GM12878 (cell line): ENCODE data around the gene BAG1. TPM values are rescaled to one million over a fixed set of nuclear protein-coding genes. Genes with fewer than 3 reads are reported as not detected.
A peak's percentile ranks its signal among the peaks of the same experiment; 100 is the strongest.

Experiments used
- ATAC-seq: fragments of 200-7000 bp; cut with Tn5 transposase; 3 replicates; pipeline ENCODE4 v1.9.1; 2020; ENCODE audit warnings: mild to moderate bottlenecking, moderate library complexity
- BruUV-seq: library from RNA; stranded (reverse); fragments of 400-500 nt; replicated peaks from 2 replicates; lab custom pipeline; 2021; lab: Mats Ljungman, UMichigan
- CTCF ChIA-PET: fragments of 300-600 bp; sonication (Branson Sonifier 250); formaldehyde crosslinking; extraction: SDS; loops from one replicate; lab custom pipeline; 2021; ENCODE audit warnings: inconsistent platforms; lab: Yijun Ruan, JAX
- POLR2A ChIA-PET: fragments of 350-600 bp; formaldehyde crosslinking; extraction: SDS; loops from one replicate; lab custom pipeline; 2021; ENCODE audit warnings: inconsistent platforms; lab: Charles Lee
- RAD21 ChIA-PET: fragments of 300-600 bp; sonication (Branson Sonifier 250); formaldehyde crosslinking; loops from one replicate; lab custom pipeline; 2023; ENCODE audit warnings: antibody characterized with exemption; ENCODE audit not compliant: unreplicated experiment; lab: Charles Lee
- SMC1A ChIA-PET: fragments of 300-600 bp; sonication (Branson Sonifier 250); formaldehyde crosslinking; loops from one replicate; lab custom pipeline; 2023; ENCODE audit not compliant: unreplicated experiment, uncharacterized antibody; lab: Charles Lee
- DNase-seq: peaks from one replicate; pipeline ENCODE4 v3.0.0-alpha.2; 2011; ENCODE audit warnings: low read depth, low spot score
- FAIRE-seq: peaks from 3 replicates; lab custom pipeline; 2011; peaks lifted over from hg19 to GRCh38; lab: Jason Lieb, UNC
- H2AFZ ChIP-seq: 2 replicates; pipeline ENCODE4 v1.6.0; 2011; ENCODE audit warnings: low read depth, low read length, control low read depth; ENCODE audit not compliant: control insufficient read depth
- H3K27ac ChIP-seq: 2 replicates; pipeline ENCODE4 v1.5.1; 2011; ENCODE audit warnings: control low read depth; ENCODE audit not compliant: control insufficient read depth, insufficient read depth
- H3K27me3 ChIP-seq, 2 experiments: replicated peaks in 1 of 2; 2 replicates each; pipeline versions ENCODE4 v1.6.0 to v1.6.1; 2011; ENCODE audit warnings: low read length in 1 of 2; ENCODE audit not compliant: control insufficient read depth in 2 of 2, insufficient read depth in 2 of 2
- H3K36me3 ChIP-seq, 2 experiments: 2 replicates each; pipeline ENCODE4 v1.5.1; 2011; ENCODE audit warnings: low read length in 1 of 2; ENCODE audit not compliant: control insufficient read depth in 2 of 2, insufficient read depth in 2 of 2
- H3K4me1 ChIP-seq: 2 replicates; pipeline ENCODE4 v1.6.1; 2011; ENCODE audit warnings: mild to moderate bottlenecking, low read length, moderate library complexity, mixed read lengths; ENCODE audit not compliant: control insufficient read depth, insufficient read depth
- H3K4me2 ChIP-seq: 2 replicates; pipeline ENCODE4 v1.6.0; 2011; ENCODE audit warnings: control low read depth; ENCODE audit not compliant: control insufficient read depth, insufficient read depth
- H3K4me3 ChIP-seq: fragments of 200-600 bp; sonication (generic); 2 replicates; pipeline ENCODE4 v1.5.1; 2016
- H3K79me2 ChIP-seq: 2 replicates; pipeline ENCODE4 v1.6.0; 2011; ENCODE audit warnings: low read length; ENCODE audit not compliant: control insufficient read depth, insufficient read depth
- H3K9ac ChIP-seq: 2 replicates; pipeline ENCODE4 v1.8.0; 2011; ENCODE audit warnings: low read length, control low read depth, mixed read lengths; ENCODE audit not compliant: control insufficient read depth, insufficient read depth
- H3K9me3 ChIP-seq: replicated peaks from 3 replicates; pipeline ENCODE4 v1.5.1; 2011; ENCODE audit warnings: mild to moderate bottlenecking, low read length; ENCODE audit not compliant: control insufficient read depth, insufficient read depth
- H4K20me1 ChIP-seq: 2 replicates; pipeline ENCODE4 v1.6.0; 2011; ENCODE audit not compliant: control insufficient read depth, insufficient read depth
- ATF7 ChIP-seq: fragments of 450-650 bp; IDR thresholded peaks from 2 replicates; pipeline ENCODE4 v1.6.1; 2016; ENCODE audit warnings: low read depth, mild to moderate bottlenecking
- CBFB ChIP-seq: IDR thresholded peaks from 2 replicates; pipeline ENCODE4 v1.6.1; 2016; ENCODE audit warnings: antibody characterized with exemption, low read depth
- DPF2 ChIP-seq: fragments of 450-650 bp; IDR thresholded peaks from 2 replicates; pipeline ENCODE4 v1.6.1; 2017; ENCODE audit warnings: mild to moderate bottlenecking
- EGR1 ChIP-seq, 2 experiments: IDR thresholded peaks; 1 replicate in 1 of 2; 2 replicates in 1 of 2; pipeline ENCODE4 v1.6.1; 2011 to 2012; ENCODE audit warnings: low read depth in 2 of 2, low read length in 2 of 2, borderline replicate concordance in 1 of 2, mild to moderate bottlenecking in 1 of 2, moderate library complexity in 1 of 2
- ESRRA ChIP-seq: IDR thresholded peaks from 2 replicates; pipeline ENCODE4 v1.6.1; 2012; ENCODE audit warnings: mild to moderate bottlenecking, low read length, improper control_type of control experiment
- MLLT1 ChIP-seq: fragments of 450-650 bp; IDR thresholded peaks from 2 replicates; pipeline ENCODE4 v1.6.1; 2016; ENCODE audit warnings: mild to moderate bottlenecking
- MTA3 ChIP-seq: IDR thresholded peaks from 2 replicates; pipeline ENCODE4 v1.6.1; 2012; ENCODE audit warnings: low read length, inconsistent platforms, borderline replicate concordance
- MYC ChIP-seq: IDR thresholded peaks from 2 replicates; pipeline ENCODE4 v1.6.1; 2011; ENCODE audit warnings: mild to moderate bottlenecking, low read length, moderate library complexity, inconsistent platforms; ENCODE audit not compliant: insufficient read depth, insufficient replicate concordance, insufficient read length, severe bottlenecking
- RUNX3 ChIP-seq: IDR thresholded peaks from 2 replicates; pipeline ENCODE4 v1.6.1; 2012; ENCODE audit warnings: low read length, inconsistent platforms
- SUPT20H ChIP-seq: IDR thresholded peaks from 2 replicates; pipeline ENCODE4 v1.6.1; 2011; ENCODE audit warnings: low read depth, mild to moderate bottlenecking, low read length, moderate library complexity, borderline replicate concordance; ENCODE audit not compliant: control insufficient read depth
- SUZ12 ChIP-seq: fragments of 200-600 bp; sonication (generic); IDR thresholded peaks from one replicate; pipeline ENCODE4 v1.6.1; 2018; ENCODE audit warnings: antibody characterized with exemption, mild to moderate bottlenecking; ENCODE audit not compliant: unreplicated experiment
- ZBED1 ChIP-seq: IDR thresholded peaks from 2 replicates; pipeline ENCODE4 v1.6.1; 2016; ENCODE audit warnings: borderline replicate concordance
- WGBS: methylation state at CpG from one replicate; pipeline ENCODE4 v1.1.6; 2016; ENCODE audit warnings: low lambda C conversion rate; ENCODE audit not compliant: insufficient replicate concordance, insufficient coverage; ENCODE audit errors: missing lambda C conversion rate; 5-methylcytosine and 5-hydroxymethylcytosine counted together
- in situ Hi-C: fragments of 300-500 bp; cut with MboI; formaldehyde crosslinking; loops from 9 replicates; pipeline ENCODE4 v1.14.3; 2018; ENCODE audit warnings: mixed read lengths
- intact Hi-C: fragments of 100-400 bp; cut with micrococcal nuclease; formaldehyde crosslinking; loops from one replicate; pipeline ENCODE4 v1.14.2; 2022; ENCODE audit not compliant: unreplicated experiment
- polyA plus RNA-seq, 11 experiments: library from polyadenylated mRNA; depleted of rRNA in 4 of 11; unstranded in 6 of 11; stranded (reverse) in 5 of 11; fragments of >200 nt; fragmentation: Nextera tagmentation in 4 of 11; fragmentation: Illumina TruSeq in 1 of 11; extraction: Ambion mirVana in 4 of 11; extraction: Trizol in 1 of 11; gene quantifications; 1 replicate in 1 of 11; 2 replicates in 10 of 11; pipeline versions ENCODE4 v1.2.1 to v1.2.3, GENCODE V29; 2011 to 2016; ENCODE audit warnings: inconsistent platforms in 2 of 11, missing spikeins in 2 of 11, low read depth in 1 of 11
- total RNA-seq, 4 experiments: library from RNA; depleted of rRNA in 3 of 4; stranded (reverse); fragments of >200 nt in 3 of 4; fragmentation: Illumina TruSeq in 1 of 4; extraction: Trizol in 1 of 4; gene quantifications; 2 replicates each; pipeline versions ENCODE4 v1.2.1 to v1.2.3, GENCODE V29; 2013 to 2021
- TF ChIP-seq, protein P1 (sequence below): fragments of 450-650 bp; IDR thresholded peaks from 2 replicates; pipeline ENCODE4 v1.6.1; 2017; ENCODE audit warnings: mild to moderate bottlenecking, low read depth, inconsistent platforms; ENCODE audit not compliant: poor library complexity, severe bottlenecking
- TF ChIP-seq, protein P2 (sequence below): fragments of 450-650 bp; IDR thresholded peaks from 2 replicates; pipeline ENCODE4 v1.6.1; 2017; ENCODE audit warnings: borderline replicate concordance
- TF ChIP-seq, protein P3 (sequence below): IDR thresholded peaks from 2 replicates; pipeline ENCODE4 v1.6.1; 2011; ENCODE audit warnings: borderline replicate concordance, low read depth, mild to moderate bottlenecking, moderate library complexity, low read length; ENCODE audit not compliant: insufficient read depth, poor library complexity, severe bottlenecking
- TF ChIP-seq, protein P4 (sequence below): IDR thresholded peaks from 2 replicates; pipeline ENCODE4 v1.6.1; 2011; ENCODE audit warnings: low read depth, low read length, improper control_type of control experiment, borderline replicate concordance

The BAG1 gene
- total and polyA plus RNA-seq, 10 of the 15 experiments (the other 5 are each of a cell fraction or from before 2014, with no cell fraction given): 11.6 to 135 (median 68.9) TPM

DNA sequence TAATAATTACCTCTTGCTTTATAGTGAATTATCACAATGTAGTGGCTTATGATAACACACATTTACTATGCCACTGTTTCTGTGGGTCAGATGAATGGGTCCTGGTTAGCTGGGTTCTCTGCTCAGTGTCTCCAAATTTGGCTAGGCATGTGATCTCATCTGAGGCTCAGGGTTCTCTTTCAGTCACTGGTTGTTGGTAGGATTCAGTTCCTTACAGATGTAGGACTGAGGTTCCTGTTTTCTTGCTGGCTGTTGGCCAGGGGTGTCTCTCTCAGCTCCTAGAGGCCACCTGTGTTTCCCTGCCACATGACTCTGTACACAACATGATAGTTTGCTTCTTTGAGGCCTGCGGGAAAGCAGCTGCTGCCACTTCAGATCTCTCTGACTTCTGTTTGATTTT is 32.9 kb upstream of the BAG1 start:
- H2AFZ ChIP-seq: no peak overlapping the region
- peak; percentile 97 for FAIRE-seq
- intact Hi-C loops: loop anchor here (10.0 kb wide), 1 partner anchor 133 kb away; the partner anchor contains the start of gene B4GALT1
- TF ChIP-seq, protein P1, sequence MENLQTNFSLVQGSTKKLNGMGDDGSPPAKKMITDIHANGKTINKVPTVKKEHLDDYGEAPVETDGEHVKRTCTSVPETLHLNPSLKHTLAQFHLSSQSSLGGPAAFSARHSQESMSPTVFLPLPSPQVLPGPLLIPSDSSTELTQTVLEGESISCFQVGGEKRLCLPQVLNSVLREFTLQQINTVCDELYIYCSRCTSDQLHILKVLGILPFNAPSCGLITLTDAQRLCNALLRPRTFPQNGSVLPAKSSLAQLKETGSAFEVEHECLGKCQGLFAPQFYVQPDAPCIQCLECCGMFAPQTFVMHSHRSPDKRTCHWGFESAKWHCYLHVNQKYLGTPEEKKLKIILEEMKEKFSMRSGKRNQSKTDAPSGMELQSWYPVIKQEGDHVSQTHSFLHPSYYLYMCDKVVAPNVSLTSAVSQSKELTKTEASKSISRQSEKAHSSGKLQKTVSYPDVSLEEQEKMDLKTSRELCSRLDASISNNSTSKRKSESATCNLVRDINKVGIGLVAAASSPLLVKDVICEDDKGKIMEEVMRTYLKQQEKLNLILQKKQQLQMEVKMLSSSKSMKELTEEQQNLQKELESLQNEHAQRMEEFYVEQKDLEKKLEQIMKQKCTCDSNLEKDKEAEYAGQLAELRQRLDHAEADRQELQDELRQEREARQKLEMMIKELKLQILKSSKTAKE: peak; percentile 58
- TF ChIP-seq EGR1 (IDR thresholded peaks at IDR 0.05; ENCODE audit: borderline replicate concordance in 1 of 2, low read depth in 2 of 2, low read length in 2 of 2): no peak
- no peak for TF ChIP-seq ZBED1
- peak; percentile 81 for TF ChIP-seq MLLT1
- no peak for TF ChIP-seq ESRRA
- no peak for TF ChIP-seq DPF2
- TF ChIP-seq, protein P2, sequence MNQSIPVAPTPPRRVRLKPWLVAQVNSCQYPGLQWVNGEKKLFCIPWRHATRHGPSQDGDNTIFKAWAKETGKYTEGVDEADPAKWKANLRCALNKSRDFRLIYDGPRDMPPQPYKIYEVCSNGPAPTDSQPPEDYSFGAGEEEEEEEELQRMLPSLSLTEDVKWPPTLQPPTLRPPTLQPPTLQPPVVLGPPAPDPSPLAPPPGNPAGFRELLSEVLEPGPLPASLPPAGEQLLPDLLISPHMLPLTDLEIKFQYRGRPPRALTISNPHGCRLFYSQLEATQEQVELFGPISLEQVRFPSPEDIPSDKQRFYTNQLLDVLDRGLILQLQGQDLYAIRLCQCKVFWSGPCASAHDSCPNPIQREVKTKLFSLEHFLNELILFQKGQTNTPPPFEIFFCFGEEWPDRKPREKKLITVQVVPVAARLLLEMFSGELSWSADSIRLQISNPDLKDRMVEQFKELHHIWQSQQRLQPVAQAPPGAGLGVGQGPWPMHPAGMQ: no peak
- TF ChIP-seq CBFB: no peak
- TF ChIP-seq, protein P3, sequence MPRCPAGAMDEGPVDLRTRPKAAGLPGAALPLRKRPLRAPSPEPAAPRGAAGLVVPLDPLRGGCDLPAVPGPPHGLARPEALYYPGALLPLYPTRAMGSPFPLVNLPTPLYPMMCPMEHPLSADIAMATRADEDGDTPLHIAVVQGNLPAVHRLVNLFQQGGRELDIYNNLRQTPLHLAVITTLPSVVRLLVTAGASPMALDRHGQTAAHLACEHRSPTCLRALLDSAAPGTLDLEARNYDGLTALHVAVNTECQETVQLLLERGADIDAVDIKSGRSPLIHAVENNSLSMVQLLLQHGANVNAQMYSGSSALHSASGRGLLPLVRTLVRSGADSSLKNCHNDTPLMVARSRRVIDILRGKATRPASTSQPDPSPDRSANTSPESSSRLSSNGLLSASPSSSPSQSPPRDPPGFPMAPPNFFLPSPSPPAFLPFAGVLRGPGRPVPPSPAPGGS: no peak
- TF ChIP-seq ATF7: peak; percentile 69
- TF ChIP-seq SUZ12: no peak
- TF ChIP-seq RUNX3: peak; percentile 57
- no peak for TF ChIP-seq SUPT20H
- TF ChIP-seq, protein P4, sequence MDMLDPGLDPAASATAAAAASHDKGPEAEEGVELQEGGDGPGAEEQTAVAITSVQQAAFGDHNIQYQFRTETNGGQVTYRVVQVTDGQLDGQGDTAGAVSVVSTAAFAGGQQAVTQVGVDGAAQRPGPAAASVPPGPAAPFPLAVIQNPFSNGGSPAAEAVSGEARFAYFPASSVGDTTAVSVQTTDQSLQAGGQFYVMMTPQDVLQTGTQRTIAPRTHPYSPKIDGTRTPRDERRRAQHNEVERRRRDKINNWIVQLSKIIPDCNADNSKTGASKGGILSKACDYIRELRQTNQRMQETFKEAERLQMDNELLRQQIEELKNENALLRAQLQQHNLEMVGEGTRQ: peak; percentile 37; the same call in 1 of the 2 replicates
- no peak for TF ChIP-seq MTA3
- no peak for TF ChIP-seq MYC

More for the DNA sequence above, 32.9 kb upstream of the BAG1 start:
- H3K4me1 ChIP-seq: peaks cover 25% of the 10 kb centered on the region
- peak overlapping the region; percentile 77 for H3K27ac ChIP-seq
- ATAC-seq (peak; percentile 86), DNase-seq (peak; percentile 78)
- no peaks in the 10 kb centered on the region for H4K20me1 ChIP-seq
- H3K79me2 ChIP-seq: peaks cover 84% of the 10 kb centered on the region
- ChIA-PET RAD21 (interaction anchor here (1.2 to 2.9 kb wide), 2 partner anchors 10 to 176 kb away, joined by 3 to 13 read pairs; partner anchors contain the start of gene NOL6), CTCF (interaction anchor here (1.0 to 3.6 kb wide), 4 partner anchors 11 to 176 kb away, joined by 3 to 32 read pairs (median 4); partner anchors contain the start of gene NOL6), POLR2A (interaction anchor here (0.5 to 1.6 kb wide), 4 partner anchors 24 to 1773 kb away, joined by 3 to 7 read pairs (median 6); partner anchors contain the start of genes BAG1 and CHMP5), SMC1A (interaction anchor here (0.6 to 3.0 kb wide), 9 partner anchors 10 to 213 kb away, joined by 3 to 19 read pairs (median 3); no protein-coding TSS in a partner anchor)
- H3K9ac ChIP-seq: no peak overlapping the region; the same call in 1 of the 2 replicates
- no TSS peak for BruUV-seq
- H3K36me3 ChIP-seq: peaks cover 4 to 42% of the 10 kb centered on the region in 2 experiments; a peak in 3 of 4 replicates
- no peaks in the 10 kb centered on the region for H3K9me3 ChIP-seq
- no peaks in the 10 kb centered on the region for H3K27me3 ChIP-seq
- peak overlapping the region; percentile 90 for H3K4me2 ChIP-seq
- WGBS: 24% methylated on average over 1 of the region's 1 CpG
- H3K4me3 ChIP-seq: peak overlapping the region; percentile 67
- in situ Hi-C loops: loop anchor here (5.0 kb wide), 1 partner anchor 50 kb away; no protein-coding TSS in a partner anchor
